HG03108 (cell line): Measurements from ENCODE around the gene UPB1.
"Not testable (repeated sequence)": the region's sequence is repeated elsewhere in the genome, so short reads cannot be mapped to it uniquely, and the experiment has no call there.

ENCODE experiments used
- ATAC-seq: cut with Tn5 transposase; IDR thresholded peaks from one replicate; pipeline ENCODE4 v1.9.1; 2021; ENCODE audit warnings: moderate library complexity; ENCODE audit not compliant: unreplicated experiment

The UPB1 gene

DNA sequence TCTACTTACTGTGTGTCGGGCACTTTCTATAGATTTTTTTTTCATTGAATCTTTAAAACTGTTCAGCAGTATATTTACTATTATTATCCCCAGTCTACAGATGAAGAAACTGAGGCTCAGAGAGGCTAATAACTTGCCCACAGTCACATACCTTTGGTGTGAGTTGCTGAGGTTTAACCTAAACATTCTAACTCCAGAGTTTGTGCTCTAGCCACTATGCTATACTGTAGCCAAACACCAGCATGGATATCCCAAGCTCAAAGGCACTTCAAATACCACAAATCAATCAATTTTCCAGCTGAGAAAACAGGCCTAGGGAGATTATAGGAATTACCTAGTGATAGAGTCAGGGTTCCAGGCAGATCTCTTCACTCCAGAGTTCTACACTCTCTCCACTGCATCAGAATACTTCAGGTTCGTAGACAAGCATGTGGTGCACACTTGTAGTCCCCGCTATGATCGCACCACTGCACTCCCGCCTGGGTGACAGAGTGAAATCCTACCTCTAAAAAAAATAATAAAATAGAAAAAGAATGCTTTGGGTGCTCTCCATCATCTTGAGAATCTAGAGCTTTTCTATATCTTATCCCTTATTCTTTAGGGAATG is 20.4 kb upstream of the UPB1 start:
- no peak for ATAC-seq

DNA sequence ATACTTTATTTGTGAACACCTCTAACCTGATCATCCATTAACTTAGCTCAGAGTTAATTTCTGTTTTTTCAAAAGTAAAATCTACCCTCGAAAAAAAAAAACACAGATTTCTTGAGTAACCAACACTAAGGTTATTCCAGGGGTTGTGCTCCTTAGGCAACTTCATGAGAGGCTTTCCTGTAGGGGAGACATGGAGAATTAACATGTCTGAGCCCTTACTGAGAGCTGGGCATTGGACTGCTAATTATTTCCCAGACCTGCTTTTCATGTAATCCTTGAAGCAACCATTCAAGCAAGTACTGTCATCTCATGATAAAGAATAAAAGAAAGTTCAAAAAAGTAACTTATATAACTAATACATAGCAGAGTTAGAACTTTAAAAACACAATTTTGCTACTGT is 13.5 kb upstream of the UPB1 start:
- no peak for ATAC-seq

DNA sequence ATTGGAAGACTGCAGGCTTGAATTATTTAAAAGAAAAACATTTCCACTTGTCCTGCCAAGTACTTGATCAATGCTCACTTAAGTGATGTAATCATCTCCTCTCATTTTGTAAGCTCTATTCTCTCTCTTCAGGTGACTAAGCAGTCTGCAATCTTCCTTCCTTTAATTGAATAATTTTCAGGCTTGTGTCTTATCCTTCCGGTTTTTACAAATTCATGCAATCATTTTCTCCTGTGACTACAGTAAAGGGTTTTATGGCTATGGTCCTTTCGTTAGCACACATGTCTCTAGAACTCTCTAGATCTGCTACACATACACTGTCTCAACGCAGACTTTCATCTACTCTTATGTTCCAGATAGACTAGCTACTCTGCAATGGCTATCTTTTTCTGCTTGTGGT is 12.6 kb upstream of the UPB1 start:
- ATAC-seq, result no peak

DNA sequence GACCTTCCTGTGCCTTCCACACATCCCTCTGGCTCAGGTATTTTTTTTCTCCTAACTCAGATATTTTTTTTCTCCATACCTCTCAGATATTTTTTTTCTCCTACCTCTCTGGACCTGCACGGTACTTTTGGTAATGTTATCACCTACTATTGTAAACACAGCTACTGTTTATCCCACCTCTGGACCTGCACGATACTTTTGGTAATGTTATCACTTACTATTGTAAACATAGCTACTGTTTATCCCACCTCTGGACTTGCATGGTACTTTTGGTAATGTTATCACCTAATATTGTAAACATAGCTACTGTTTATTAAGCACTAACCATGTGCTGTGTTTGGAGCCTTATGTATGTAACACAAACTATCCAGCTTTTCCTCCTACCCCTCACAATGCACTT is 12.1 kb upstream of the UPB1 start:
- ATAC-seq, result no peak

DNA sequence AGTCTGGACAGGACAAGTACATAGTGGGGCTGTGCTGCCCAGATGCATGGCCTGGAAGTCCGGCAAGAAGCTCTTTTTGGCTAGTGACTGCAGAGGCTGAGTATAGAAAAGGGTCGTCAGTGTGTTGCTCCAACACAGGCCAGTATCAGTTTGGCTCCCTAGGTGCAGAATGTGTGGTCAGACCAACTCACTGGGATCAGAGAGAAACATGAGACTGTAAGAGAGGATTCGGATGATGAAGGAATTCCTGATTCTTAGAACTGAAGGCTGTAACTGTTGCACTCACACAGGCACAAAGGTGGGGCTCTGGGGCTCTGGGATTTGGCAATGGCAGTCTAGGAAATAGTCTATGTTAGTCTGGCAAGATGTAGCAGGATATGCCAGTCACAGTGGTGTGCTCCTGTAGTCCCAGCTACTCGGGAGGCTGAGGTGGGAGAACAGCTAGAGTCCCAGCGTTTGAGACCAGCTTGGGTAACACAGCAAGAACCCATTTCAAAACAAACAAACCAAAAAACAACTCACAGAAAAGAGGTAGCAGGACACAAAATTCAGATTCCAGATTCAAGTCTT is 11.1 kb upstream of the UPB1 start:
- ATAC-seq, result no peak

DNA sequence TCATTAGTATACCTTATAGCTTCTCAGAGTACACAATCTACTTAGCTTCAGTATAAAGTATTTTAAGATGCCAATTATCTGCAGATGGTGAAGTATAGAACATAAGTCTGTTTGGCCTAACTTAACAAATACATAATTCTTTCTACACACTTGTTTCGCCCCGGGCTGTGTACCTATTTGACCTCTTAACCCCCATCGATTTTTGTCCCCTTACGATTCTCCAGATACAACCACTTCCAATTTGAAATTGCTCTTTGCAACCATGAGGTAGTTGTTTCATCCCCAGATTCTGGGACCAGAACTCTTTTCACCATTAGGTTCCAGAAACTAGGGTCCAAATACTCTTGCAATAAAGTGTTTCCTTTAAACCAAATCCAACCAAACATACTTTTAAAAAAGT is 10.0 kb upstream of the UPB1 start:
- ATAC-seq, result no peak

DNA sequence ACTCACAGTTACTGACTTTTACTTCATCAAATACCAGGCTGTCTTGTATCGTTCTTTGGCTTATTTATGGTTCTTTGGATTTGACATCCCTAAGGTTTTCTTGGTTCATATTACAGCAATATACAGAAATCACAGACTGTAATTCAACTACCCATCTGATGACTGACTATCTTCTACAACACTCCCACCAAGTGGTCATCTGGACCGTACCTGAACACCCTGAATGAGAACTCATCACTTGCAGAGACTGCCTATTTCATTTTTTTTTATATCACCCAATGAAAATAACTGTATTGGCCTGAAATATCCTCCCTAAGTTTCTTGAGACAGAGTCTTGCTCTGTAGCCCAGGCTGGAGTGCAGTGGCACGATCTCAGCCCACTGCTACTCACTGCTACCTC is 9.5 kb upstream of the UPB1 start:
- no peak for ATAC-seq

DNA sequence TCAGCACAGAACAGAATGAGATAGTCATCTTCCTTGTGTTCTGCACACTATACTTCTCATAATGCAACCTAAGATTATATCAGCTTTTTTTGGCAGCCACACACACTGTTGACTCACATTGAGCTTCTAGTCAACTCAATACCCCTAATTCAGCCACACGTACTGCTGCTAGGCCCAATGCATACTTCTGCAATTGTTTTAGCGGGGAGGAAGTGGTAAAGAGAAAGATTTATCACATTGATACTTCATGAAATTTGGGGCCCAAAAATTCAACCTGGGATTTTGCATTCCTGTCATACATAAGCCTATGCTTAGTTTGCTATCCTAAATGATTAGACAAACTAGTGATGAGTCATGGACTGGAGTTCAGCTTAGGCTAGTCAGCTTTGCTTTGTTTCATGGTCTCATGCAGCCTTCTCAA is 8.6 kb upstream of the UPB1 start:
- ATAC-seq, result no peak

DNA sequence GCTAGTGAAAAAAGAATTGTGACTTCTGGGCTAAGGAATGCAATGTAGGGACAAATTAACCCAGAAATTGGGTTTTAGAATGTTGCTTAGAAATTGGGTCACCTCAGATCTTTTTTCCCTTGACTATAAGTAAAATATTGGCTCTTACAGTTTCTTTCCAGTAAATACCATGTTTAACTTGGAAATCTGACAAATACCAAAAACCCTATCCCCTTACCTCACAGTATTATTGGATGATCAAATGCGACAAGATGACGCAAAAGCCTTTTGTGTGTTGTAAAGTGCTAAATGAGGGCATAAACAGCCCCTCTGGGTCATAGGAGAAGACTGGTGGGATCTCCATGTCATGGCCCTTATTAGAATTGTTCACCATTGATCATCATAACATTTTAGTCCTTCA is 6.1 kb upstream of the UPB1 start:
- ATAC-seq, result no peak

DNA sequence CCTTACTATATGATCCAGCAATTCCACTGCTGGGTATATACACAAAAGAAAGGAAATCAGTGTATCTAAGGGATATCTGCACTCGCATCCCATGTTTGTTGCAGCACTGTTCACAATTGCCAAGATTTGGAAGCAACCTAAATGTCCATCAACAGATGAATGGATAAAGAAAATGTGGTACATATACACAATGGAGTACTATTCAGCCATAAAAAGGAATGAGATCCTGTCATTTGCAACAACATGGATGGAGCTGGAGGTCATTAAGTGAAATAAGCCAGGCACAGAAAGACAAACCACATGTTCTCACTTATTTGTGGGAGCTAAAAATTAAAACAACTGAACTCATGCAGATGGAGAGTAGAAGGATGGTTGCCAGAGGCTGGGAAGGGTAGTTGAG is 5.7 kb upstream of the UPB1 start:
- ATAC-seq, result not testable (repeated sequence)

DNA sequence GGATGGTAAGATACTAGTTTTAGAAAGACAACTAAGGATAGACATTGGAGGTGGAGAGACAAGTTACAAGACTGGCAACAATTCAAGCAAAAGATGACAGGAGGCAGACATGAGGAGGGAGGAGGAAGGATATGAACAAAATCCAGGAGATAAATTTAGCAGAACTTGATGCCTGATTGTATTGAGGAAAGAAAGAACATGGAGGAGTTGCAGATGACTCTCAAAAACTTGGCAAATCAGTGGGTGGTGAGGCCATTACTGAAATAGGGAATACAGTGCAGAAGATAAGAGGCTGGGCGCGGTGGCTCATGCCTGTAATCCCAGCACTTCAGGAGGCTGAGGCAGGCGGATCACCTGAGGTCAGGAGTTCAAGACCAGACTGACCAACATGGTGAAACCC is 2.7 kb upstream of the UPB1 start:
- no peak for ATAC-seq

DNA sequence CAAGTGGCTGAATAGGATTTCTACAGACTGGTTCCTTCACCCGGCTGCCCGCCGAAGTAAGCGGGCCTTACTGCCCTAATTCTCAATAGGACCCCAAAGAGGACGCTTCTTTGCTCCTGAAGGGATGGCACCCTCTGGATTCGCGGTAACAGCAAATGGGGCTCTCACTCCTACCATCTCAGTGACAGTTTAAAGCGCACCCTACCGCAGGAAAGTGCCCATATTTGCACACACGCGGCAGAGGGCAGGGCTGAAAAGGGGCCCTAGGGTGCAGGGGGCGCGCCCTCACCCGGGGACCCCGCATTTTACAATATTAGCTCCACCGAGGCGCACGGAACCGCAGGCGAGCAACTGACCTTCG is 985 bp upstream of the UPB1 start:
- no peak for ATAC-seq

DNA sequence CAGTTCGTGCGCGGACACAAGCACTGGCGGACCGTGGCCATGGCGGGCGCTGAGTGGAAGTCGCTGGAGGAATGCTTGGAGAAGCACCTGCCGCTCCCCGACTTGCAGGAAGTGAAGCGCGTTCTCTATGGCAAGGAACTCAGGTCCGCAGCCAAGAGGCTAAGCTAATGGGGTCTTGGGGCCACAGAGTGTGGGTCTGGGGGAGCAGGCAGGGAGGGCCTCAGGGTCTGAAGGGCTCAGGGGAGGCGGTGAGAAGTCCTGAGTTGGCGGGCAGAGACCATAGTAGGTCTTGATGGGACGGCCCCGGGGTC is 188 bp downstream of the UPB1 start:
- ATAC-seq, result no peak

DNA sequence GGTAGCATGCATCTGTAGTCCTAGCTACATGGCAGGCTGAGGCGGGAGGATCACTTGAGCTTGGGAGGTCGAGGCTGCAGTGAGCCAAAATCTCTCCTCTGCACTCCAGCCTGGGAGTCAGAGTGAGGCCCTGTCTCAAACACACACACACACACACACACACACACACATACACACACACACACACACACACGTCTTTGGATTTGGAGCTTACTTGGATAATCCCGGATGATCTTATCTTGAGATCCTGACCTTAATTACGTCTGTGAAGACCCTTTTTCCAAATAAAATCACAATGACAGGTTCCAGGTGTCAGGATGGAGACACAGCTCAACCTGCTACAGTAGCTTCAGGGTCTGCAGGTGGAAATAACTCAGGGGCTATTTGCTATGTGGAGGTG is 1.1 kb downstream of the UPB1 start:
- ATAC-seq, result no peak

DNA sequence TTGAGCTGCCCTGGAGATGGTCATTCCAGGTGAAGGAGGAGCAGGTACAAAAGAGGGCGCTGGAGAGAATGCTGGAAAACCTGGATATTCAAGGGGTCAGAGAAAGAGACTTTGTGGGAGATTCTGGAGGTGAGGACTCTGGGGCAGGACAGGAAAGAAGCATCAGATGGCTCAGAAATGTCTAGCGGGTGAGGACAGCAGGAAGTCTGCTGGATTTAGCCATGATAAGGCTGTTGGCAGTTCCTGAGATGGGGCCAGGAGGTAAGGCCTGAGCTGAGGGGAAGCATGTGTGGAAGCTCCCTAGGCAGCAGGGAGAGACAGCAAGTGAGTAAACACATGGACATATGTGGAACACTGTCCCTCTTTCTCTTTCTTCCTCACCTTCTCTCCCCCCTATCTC is 1.5 kb downstream of the UPB1 start:
- ATAC-seq, result no peak

DNA sequence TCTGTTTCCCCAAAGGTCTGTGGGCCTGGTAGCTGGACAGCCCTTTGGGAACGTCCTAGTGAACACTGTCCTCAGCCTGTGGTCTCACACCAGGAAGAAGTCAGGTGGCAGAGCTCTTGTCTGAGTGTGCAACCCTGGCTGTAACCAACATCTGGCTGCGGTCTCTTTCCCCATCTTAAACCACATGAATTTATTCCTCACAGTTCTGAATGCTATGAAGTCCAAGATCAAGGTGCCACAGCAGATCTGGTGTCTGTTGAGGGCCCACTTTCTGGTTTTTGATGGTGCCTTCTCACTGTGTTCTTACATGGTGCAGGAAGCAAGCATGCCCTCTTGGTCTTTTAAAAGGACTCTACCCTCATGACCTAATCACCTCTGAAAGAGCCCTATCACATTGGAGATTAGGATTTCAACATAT is 2.7 kb downstream of the UPB1 start:
- ATAC-seq, result no peak

DNA sequence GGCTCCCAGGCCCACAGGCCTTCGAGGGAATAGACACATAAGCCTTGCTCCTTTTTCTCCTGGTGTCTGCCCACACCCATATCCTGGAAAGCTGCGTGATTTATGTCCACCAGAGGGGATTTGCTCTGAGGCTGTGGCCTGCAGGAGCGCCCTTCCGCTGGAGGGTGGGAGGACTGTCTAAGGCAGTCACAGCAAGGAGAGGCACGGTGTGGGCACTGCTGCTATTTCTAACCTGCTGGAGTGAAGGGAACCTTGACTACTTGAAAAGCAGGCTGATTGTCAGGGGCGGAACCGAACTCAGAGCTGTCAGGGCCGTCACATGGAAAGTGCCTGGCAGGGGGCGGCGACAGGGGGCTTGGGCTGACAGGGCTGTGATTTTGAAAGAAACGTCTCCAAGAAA is 3.7 kb downstream of the UPB1 start:
- ATAC-seq, result no peak

DNA sequence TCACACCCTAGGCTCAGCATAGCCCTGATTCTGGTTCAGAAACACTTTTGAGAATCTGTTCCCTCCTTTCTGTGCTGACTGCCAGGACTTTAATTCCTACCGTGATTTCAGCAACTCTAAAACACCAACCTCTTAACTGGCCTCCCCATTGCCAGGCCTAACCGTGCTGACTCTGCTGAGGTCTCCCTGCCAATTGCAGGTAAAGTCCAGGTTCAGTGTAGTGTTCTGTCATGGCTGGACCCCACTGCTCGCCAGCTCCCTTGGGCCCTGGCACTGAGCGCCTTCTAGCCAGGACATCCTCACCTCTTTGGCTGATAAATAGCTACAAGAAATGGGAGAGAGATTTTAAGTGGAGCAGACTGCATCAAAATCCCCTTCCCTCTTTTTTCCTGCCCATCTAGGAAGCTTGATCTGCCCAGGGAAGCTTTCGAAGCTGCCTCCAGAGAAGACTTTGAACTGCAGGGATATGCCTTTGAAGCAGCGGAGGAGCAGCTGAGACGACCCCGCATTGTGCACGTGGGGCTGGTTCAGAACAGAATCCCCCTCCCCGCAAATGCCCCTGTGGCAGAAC is 4.7 kb downstream of the UPB1 start:
- ATAC-seq, result no peak

DNA sequence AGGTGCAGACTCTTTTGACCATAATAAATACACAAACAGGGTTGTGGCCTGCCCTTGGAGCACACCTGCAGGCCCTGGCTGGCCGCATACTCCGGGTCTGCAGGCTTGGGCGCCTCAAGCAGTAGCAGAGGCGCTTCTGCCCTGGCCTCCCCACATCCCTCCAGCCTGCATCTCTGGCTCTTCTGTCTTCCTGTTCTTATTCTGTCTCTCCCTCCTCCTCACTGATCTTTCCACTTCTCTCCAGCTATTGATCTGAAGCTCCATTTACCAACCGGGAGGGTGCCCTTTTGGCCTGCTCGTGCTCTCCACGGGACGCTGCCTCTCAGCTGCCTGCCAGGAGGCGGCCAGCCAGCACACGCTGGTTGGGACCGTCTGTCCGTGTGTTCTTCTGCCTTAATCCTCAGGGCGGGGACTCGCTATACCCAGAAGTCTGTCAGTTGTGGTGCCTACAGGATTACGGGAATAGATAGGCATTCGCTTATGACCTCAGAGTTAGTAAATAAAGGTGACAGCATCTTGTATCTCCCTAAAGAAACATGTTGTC is 5.2 kb downstream of the UPB1 start:
- no peak for ATAC-seq

DNA sequence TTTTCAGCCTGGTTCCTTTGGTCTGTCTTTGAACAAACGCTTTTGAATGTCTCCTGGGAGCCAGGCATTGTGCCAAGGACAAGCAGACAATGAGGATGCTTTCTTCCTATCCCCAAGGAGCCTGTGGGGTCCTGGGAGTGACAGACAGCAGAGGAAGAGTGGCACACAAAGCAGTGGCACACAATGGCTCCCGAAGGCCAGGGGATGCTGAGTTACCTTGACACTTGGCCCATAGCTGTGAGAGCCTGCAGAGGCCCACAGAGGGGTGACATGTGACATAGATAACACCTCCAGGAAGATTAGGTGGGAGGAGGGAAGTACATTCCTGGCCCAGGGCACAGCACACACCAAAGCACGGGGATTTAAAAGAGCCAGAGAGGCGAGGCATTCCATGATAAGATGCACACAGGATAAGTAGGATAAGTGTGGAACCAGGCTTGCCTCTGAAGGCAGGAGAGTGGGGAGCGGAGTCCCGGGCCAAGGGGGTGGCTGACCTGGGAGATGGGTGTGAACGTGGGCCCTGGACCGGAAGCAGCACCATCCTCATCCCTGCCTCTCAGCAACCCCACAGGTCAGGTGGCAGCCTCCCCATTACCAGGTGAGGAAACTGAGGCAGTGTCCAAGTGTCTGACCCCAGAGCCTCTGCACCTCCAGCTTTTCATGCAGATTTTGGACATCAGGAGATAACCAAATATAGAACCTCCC is 6.3 kb downstream of the UPB1 start:
- no peak for ATAC-seq

DNA sequence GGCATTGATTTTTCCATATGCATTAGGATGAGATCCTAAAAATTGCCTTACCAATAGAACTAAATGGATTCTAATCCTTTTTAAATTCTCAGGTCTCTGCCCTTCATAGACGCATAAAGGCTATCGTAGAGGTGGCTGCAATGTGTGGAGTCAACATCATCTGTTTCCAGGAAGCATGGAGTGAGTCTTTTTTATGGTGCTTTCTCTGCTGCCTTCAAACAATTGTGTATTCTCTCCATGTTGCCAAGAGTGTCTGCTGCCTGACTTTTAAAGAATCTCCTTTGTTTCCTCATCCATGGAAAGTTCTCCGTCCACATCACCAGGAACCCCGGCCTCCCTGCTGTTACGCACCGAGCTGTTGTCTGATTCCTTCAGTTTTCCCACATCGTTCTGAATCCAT is 6.9 kb downstream of the UPB1 start:
- ATAC-seq, result no peak

DNA sequence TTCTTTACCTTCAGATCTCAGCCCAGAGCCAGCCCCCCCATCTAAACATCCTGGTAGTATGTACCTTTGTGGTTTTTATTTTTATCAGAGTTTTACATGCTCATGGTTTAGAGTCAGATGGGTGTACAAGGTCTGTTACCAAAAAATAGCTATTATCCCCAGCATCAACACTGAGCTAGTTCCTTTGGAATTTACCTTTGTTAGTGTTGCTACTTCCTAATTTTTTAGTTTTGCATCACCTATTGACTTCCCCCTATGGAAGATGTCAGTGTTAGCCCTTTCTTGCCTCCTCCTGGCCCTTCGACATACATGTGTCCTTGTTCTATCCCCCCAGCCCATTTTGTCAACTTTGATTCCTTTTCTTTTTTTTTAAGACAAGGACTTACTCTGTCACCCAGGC is 7.4 kb downstream of the UPB1 start:
- no peak for ATAC-seq
